ENCODE measurements around the gene FZD10.

Gene FZD10

DNA sequence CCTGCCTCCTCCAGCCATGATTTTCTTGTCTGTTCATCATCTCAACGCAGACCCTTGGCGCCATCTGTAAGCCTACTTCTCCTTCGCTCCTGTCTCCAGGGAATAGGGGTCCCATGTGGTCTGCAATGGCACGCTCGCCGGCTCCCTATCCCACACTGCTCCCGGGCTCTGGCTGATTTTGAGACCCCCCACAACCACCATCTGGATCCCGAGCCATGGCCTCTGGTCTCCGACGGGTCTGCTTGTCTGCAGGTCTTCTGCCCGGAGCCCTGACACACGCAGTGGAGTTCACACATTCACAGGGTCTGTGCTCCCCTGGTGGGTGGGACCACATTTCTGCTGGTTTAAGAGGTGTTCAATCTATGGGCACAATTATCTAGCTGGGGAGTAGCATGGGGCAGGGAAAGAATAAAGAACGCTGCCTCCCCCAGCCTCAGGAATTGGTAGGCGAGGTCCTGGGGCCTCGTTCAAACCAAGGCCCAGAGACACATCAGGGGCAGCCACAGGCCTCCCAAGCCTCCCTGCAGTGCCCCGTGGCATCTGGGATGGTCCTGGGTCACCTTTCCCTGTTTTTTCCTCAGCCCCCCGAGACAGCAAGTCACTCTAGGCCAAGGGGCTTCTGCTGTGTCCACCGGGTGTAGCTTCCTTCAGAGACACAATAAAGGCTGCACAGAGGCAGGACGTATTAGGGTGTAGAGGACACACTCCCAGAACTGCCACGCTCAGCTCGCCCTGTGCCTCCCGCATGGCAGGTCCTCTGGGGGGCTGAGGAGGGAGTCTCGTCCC lies 21.5 kb downstream of the FZD10 start:
- DNase-seq: no peak

- DNase-seq: no peak
Observed at GRCh38 chr12:130184404-130185090, 22.3 kb downstream of the FZD10 start.

- DNase-seq: no peak
Observed at GRCh38 chr12:130185455-130186391, 23.5 kb downstream of the FZD10 start.

- no peak for DNase-seq
Observed at GRCh38 chr12:130186651-130187268, 24.5 kb downstream of the FZD10 start.

DNA sequence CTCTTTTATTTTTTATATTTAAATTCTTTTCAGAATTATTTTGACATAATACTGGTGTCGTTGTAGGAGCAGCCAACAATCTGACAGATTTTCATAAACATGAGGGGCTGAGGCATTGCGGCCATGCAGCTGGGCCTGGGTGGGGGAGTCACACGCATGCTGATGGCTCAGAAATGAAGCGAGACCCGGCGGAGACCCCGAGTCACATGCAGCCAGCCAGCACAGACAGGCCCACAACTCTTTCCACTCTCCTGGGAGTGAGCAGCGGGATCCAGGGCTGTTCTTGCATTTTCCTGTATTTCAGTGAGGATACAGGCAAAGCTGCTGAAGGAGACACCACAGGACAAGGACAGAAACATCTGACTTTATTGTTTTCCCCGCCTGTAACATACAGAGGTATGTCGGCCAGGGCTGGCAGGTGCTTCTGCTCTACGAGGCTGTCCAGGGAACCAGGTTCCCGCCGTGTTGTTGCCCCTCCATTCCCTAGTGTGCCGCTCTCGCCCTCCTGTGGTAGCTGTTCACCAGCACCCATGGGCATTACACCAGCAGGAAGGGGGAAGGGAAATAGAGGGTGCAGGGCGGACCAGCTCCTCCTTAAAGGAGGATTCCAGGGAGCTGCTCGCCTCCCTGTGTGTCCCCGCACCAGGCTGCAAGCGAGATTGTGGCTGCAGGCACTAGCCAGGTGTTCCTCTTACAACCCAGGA lies 30.5 kb downstream of the FZD10 start:
- DNase-seq: no peak

DNA sequence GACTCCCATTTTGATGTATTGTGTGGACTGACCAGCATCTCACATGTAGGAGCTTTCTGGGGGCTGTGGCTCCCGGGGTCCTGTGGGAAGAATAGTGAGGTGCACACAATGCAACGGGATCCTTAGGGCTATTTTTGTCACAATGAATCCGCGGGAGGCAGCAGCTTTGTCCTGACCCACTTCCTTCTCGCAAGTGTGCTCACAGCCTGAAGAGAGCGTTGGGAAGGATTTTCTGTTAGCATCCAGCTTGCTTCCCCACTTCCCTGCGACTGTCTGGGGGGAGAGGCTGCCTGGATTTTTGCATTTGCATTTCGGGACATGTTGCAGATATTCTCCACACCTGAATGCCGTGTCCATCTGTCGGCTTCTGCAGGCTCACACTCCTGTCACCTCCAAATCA lies 31.9 kb downstream of the FZD10 start:
- DNase-seq: no peak

- DNase-seq: no peak
Observed at GRCh38 chr12:130195369-130195768, 33.1 kb downstream of the FZD10 start.

- no peak for DNase-seq
Observed at GRCh38 chr12:130195776-130196175, 33.5 kb downstream of the FZD10 start.

- no peak for DNase-seq
Observed at GRCh38 chr12:130196827-130197226, 34.6 kb downstream of the FZD10 start.

- no peak for DNase-seq
Observed at GRCh38 chr12:130198026-130198662, 35.9 kb downstream of the FZD10 start.

DNA sequence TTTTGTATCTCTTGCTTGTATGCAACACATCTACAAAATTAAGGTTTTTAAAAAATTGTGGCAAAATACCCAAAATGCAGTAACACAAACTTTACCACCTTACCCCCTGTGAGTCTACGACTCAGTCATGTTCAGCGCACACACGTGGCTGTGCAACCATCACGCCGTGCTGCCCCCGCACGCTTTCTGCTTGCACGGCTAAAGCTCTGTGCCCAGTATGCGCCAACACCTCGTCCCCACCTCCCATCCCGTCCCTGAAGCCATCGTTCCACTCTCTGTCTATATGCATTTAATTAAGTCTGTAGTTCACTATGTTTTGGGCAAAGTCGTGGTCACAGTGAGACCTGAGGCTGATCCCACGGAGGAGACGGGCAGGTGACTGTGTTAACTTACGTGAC lies 36.4 kb downstream of the FZD10 start:
- no peak for DNase-seq

DNA sequence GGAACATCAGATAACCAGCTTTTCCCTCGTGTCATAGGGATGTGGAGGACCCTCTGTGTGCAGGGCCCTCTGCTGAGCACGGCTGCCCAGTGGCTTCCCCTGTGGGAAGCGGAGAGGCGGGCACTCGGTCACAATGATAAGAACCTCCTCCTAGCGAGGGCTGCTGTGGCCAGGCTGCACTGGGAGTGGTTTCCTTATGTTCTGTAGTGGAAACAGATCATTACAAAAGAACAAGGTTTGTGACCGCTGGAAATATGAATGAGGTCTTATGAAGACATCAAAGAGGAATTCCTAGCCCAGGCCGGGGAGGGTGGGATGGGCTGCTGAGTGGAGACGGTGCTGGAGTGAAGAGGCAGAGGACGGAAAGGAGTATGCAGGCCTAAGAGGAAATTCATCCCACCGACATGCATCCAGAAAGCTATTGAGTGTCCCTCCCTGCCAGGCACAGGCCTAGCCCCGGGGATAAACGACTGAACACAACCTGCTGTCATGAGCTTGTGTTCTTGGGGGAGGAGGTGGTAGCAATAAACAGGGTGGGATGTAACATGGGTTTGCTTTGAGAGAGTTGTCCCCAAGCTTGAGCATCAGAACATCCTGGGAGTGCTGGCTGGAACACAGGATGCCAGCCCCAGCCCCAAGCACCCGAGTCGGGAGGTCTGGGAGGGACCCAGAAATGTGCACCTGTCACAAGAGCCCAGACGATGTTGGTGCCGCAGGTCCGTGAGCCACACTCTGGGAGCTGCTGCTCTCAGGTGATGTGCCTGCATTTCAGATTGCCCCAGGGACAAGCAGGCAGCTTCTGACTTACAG lies 37.5 kb downstream of the FZD10 start:
- DNase-seq: no peak

GRCh38 chr12:130200445-130200844 lies 38.2 kb downstream of the FZD10 start:
- DNase-seq: no peak

GRCh38 chr12:130201037-130201436 lies 38.8 kb downstream of the FZD10 start:
- no peak for DNase-seq

DNA sequence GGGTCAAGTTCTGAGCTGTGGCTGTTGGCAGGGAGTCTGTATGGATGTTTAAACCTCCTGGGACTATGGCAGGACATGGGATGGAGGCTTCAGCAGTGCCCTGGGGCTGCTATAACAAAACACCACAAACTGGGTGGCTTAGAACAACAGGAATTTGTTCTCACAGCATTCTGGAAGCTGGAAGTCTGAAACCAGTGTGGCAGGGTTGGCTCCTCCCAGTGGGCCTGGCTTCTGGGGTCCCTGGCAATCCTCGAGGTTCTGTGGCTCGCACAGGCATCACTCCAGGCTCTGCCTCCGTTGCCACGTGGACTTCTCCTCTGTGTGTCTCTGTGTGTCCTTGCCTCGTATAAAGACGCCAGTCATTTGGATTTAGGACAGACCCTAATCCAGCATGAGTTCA lies 39.9 kb downstream of the FZD10 start:
- no peak for DNase-seq

- no peak for DNase-seq
Observed at GRCh38 chr12:130203151-130203550, 40.9 kb downstream of the FZD10 start.

- no peak for DNase-seq
Observed at GRCh38 chr12:130204541-130204953, 42.3 kb downstream of the FZD10 start.

GRCh38 chr12:130205495-130205894 lies 43.2 kb downstream of the FZD10 start:
- no peak for DNase-seq

GRCh38 chr12:130212384-130212989 lies 50.2 kb downstream of the FZD10 start:
- DNase-seq: no peak

DNA sequence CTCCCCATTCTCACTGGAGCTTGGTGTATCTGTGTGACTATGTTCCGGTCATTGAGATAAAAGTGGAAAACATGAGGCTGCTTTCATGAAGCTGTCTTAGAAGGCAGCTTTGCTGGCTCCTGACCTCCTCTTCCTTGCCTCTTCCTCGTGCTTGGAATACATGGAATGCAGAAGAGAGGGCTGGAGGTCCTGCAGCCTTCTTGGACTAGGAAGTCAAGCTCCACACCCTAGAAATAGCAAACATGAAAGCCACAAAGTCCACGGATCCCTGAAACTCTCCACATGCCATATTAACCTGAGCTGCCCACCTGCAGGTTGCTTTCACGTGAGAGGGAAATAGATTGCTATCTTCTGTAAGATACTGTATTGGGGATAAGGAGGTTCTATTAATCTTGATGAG lies 51.0 kb downstream of the FZD10 start:
- DNase-seq: no peak
